ENCODE measurements around the gene LYSMD1.

Gene LYSMD1

GRCh38 chr1:151135433-151136385, 30.0 kb downstream of the LYSMD1 start:
- DNase-seq (ENCODE audit: low read depth) = no peak

GRCh38 chr1:151134991-151135390, 30.7 kb downstream of the LYSMD1 start:
- no peak for DNase-seq (ENCODE audit: low read depth)

- DNase-seq (ENCODE audit: low read depth) = no peak
Observed at GRCh38 chr1:151134396-151134795, 31.3 kb downstream of the LYSMD1 start.

DNA sequence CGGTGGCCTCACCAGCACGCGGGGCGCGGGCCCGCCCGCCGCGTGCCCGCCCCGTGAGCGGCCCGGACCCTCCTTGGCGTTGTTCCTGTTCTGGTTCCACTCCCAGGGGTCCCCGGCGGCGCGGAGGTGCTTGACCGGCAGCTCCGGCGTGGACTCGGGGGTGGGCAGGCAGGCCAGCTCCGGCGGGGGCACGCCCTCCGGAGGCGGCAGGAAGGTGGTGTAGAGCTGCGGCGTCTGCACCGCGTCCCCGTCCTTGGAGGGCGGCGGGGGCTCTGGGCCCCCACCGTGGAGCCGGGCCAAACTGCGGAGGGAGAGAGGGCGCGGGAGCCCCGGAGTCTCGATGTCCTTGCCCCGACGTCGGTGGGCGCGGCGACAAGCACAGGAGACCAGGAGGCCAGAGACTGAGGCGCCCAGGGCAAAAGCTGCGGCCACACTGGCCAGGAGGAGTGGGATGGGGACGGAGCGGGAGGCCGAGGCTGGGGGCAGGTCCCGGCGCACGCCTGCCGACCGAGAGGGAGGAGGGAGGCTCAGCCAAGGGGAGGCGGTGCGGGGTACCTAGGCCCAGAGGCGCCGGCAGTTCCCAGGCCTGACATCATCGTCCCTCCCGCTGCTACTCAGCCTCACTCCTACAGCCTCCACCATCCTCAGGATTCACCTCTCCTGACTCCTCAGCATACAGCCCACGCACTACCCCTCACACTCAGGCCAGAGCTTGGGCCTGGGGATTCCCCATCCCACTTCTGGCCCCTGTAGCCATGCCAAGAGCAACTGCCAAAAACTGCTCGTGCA, 32.5 kb downstream of the LYSMD1 start:
- no peak for DNase-seq (ENCODE audit: low read depth)

- no peak for DNase-seq (ENCODE audit: low read depth)
Observed at GRCh38 chr1:151132335-151133017, 33.2 kb downstream of the LYSMD1 start.

GRCh38 chr1:151131701-151132334, 33.9 kb downstream of the LYSMD1 start:
- no peak for DNase-seq (ENCODE audit: low read depth)

DNA sequence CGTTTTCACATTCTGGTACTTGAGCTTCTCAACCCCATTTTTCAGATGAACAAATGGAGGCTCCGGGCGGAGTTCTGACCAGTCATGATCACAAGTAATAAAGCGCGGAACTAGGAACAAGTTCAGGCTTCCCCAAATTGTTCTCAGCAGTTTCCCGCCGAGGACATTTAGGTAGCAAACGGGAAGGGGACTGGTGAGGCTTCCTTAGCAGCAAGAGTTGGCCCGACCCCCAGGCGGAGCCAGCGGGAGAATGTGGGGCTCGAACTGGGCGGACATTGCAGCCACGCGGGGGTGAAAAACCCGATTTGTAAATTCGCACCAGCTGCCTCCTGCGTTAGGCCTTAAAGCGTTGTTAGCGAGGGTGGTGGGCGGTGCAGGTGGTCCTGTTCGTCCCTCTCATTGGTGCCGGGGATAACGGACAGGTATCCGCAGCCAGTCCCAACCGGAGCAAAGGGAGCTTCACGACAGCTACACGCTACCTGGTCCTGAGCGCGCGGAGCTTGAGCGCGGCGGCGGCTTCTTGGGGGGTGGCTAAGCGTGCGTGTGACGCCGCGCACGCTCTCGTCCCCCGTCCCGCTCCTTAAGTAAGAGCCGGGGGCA, 34.6 kb downstream of the LYSMD1 start:
- peak; percentile 62 for DNase-seq (ENCODE audit: low read depth)

DNA sequence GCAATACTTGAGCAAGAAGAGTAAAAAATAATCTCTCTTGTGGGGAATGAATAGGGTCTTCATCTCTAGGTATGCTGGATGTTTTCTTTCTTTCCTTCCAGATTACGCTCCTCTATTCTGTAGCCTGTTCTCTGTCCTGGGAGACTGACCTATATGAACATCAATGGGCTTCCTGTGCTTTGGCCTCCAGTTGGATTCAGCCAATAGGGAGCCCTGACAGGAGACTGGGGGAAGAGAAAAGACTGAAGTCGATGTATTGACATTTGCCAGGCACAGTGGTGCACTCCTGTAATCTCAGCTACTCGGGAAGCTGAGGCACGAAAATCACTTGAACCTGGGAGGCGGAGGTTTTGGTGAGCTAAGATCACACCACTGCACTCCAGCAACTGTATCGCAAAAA, 36.9 kb downstream of the LYSMD1 start:
- DNase-seq (ENCODE audit: low read depth) = no peak

DNA sequence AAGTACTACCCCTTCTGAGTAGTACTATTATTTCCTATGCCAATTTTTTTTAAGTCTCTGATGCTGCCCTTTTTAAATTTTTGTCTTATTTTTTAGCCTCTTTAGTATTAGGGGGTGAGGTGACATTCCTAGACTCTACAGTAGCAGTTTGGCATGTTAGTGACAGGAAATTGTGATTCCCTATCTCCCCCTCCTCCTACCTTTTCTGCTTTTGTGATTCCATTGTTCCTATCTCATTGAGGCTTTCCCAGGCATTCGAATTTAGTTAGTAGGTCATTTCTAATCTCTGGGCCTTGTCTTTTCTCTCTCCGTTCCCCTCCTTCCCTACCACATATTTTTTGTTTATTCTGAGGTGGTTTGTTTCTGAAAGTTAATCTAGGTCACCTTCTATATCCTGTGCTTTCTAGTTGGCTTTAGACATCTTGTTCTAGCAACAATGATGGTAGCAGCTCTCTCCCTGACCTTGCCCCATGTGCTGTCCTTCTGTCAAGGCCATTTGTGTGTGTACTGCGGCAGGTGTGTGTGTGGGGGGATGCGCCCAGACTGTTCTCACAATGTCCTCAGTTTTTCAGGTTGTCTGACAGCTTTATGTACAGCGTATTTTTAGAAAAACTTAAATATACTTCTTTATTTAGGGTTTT, 40.8 kb downstream of the LYSMD1 start:
- DNase-seq (ENCODE audit: low read depth) = no peak

GRCh38 chr1:151113877-151114276, 51.8 kb downstream of the LYSMD1 start:
- no peak for DNase-seq (ENCODE audit: low read depth)
